GM23338 (cell line): Measurements from ENCODE around the gene FSIP1. TPM values are rescaled to one million over a fixed set of nuclear protein-coding genes. Genes with fewer than 3 reads are reported as not detected.

Experiments used
- CREB1 ChIP-seq: fragments of 250-450 bp; sonication (Bioruptor Pico); IDR thresholded peaks from 2 replicates; pipeline ENCODE4 v1.5.0; 2020; ENCODE audit warnings: low read depth, mild to moderate bottlenecking, moderate library complexity
- EZH2 ChIP-seq: fragments of 200-600 bp; sonication (generic); IDR thresholded peaks from one replicate; pipeline ENCODE4 v1.8.0; 2017; ENCODE audit warnings: antibody characterized with exemption, mild to moderate bottlenecking, low read depth; ENCODE audit not compliant: unreplicated experiment
- EZH2phosphoT487 ChIP-seq: fragments of 200-600 bp; sonication (generic); IDR thresholded peaks from one replicate; pipeline ENCODE4 v1.8.1; 2018; ENCODE audit warnings: antibody characterized with exemption; ENCODE audit not compliant: unreplicated experiment
- NANOG ChIP-seq: IDR thresholded peaks from 2 replicates; pipeline ENCODE4 v1.6.1; 2016; ENCODE audit warnings: antibody characterized with exemption, borderline replicate concordance
- ZNF331 ChIP-seq: fragments of 250-450 bp; sonication (Bioruptor Pico); IDR thresholded peaks from 2 replicates; pipeline ENCODE4 v1.5.0; 2020; ENCODE audit warnings: low read depth, mild to moderate bottlenecking, moderate library complexity
- polyA plus RNA-seq: library from polyadenylated mRNA; unstranded; fragments of >200 nt; fragmentation: Nextera tagmentation; extraction: Ambion mirVana; gene quantifications from 2 replicates; pipeline ENCODE4 v1.2.1, GENCODE V29; 2016
- total RNA-seq: library from RNA; depleted of rRNA; stranded (reverse); fragments of >200 nt; shearing (Covaris generic); gene quantifications from 2 replicates; pipeline ENCODE4 v1.2.3, GENCODE V29; 2014
- TF ChIP-seq, protein P1 (sequence below): IDR thresholded peaks from one replicate; pipeline ENCODE4 v1.6.1; 2018; ENCODE audit warnings: antibody characterized with exemption; ENCODE audit not compliant: unreplicated experiment
- TF ChIP-seq, protein P2 (sequence below): fragments of 250-450 bp; sonication (Bioruptor Pico); IDR thresholded peaks from 2 replicates; pipeline ENCODE4 v1.5.0; 2020; ENCODE audit warnings: mild to moderate bottlenecking, moderate library complexity

The FSIP1 gene
- total and polyA plus RNA-seq, 2 experiments from 2014 or later = 0.92 to 2.1 TPM

DNA sequence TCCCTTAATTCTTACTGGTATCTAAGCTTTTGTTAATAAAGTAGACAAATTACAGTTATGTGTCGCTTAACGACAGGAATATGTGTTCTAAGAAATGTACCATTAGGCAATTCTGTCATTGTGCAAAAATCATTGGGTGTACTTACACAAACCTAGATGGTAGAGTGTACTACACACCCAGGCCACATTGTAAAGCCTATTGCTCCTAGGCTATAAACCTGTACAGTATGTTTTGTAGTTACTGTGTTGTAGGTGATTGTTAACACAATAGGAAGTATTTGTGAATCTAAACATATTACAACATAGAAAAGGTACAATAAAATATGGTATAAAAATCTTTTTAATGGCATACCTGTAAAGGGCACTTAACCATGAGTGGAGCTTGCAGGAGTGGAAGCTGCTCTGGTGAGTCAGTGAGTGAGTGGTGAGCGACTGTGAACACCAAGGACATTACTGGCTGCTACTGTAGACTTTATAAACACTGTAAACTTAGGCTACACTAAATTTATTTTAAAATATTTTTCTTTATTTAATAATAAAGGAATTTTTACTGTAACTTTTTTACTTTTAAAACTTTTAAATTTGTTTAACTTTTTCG is 47.4 kb downstream of the FSIP1 start (continued):
- TF ChIP-seq, protein P1, sequence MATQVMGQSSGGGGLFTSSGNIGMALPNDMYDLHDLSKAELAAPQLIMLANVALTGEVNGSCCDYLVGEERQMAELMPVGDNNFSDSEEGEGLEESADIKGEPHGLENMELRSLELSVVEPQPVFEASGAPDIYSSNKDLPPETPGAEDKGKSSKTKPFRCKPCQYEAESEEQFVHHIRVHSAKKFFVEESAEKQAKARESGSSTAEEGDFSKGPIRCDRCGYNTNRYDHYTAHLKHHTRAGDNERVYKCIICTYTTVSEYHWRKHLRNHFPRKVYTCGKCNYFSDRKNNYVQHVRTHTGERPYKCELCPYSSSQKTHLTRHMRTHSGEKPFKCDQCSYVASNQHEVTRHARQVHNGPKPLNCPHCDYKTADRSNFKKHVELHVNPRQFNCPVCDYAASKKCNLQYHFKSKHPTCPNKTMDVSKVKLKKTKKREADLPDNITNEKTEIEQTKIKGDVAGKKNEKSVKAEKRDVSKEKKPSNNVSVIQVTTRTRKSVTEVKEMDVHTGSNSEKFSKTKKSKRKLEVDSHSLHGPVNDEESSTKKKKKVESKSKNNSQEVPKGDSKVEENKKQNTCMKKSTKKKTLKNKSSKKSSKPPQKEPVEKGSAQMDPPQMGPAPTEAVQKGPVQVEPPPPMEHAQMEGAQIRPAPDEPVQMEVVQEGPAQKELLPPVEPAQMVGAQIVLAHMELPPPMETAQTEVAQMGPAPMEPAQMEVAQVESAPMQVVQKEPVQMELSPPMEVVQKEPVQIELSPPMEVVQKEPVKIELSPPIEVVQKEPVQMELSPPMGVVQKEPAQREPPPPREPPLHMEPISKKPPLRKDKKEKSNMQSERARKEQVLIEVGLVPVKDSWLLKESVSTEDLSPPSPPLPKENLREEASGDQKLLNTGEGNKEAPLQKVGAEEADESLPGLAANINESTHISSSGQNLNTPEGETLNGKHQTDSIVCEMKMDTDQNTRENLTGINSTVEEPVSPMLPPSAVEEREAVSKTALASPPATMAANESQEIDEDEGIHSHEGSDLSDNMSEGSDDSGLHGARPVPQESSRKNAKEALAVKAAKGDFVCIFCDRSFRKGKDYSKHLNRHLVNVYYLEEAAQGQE = no peak
- TF ChIP-seq ZNF331 (no peak), EZH2phosphoT487 (no peak), NANOG (no peak), CREB1 (no peak), EZH2 (no peak)
- TF ChIP-seq, protein P2, sequence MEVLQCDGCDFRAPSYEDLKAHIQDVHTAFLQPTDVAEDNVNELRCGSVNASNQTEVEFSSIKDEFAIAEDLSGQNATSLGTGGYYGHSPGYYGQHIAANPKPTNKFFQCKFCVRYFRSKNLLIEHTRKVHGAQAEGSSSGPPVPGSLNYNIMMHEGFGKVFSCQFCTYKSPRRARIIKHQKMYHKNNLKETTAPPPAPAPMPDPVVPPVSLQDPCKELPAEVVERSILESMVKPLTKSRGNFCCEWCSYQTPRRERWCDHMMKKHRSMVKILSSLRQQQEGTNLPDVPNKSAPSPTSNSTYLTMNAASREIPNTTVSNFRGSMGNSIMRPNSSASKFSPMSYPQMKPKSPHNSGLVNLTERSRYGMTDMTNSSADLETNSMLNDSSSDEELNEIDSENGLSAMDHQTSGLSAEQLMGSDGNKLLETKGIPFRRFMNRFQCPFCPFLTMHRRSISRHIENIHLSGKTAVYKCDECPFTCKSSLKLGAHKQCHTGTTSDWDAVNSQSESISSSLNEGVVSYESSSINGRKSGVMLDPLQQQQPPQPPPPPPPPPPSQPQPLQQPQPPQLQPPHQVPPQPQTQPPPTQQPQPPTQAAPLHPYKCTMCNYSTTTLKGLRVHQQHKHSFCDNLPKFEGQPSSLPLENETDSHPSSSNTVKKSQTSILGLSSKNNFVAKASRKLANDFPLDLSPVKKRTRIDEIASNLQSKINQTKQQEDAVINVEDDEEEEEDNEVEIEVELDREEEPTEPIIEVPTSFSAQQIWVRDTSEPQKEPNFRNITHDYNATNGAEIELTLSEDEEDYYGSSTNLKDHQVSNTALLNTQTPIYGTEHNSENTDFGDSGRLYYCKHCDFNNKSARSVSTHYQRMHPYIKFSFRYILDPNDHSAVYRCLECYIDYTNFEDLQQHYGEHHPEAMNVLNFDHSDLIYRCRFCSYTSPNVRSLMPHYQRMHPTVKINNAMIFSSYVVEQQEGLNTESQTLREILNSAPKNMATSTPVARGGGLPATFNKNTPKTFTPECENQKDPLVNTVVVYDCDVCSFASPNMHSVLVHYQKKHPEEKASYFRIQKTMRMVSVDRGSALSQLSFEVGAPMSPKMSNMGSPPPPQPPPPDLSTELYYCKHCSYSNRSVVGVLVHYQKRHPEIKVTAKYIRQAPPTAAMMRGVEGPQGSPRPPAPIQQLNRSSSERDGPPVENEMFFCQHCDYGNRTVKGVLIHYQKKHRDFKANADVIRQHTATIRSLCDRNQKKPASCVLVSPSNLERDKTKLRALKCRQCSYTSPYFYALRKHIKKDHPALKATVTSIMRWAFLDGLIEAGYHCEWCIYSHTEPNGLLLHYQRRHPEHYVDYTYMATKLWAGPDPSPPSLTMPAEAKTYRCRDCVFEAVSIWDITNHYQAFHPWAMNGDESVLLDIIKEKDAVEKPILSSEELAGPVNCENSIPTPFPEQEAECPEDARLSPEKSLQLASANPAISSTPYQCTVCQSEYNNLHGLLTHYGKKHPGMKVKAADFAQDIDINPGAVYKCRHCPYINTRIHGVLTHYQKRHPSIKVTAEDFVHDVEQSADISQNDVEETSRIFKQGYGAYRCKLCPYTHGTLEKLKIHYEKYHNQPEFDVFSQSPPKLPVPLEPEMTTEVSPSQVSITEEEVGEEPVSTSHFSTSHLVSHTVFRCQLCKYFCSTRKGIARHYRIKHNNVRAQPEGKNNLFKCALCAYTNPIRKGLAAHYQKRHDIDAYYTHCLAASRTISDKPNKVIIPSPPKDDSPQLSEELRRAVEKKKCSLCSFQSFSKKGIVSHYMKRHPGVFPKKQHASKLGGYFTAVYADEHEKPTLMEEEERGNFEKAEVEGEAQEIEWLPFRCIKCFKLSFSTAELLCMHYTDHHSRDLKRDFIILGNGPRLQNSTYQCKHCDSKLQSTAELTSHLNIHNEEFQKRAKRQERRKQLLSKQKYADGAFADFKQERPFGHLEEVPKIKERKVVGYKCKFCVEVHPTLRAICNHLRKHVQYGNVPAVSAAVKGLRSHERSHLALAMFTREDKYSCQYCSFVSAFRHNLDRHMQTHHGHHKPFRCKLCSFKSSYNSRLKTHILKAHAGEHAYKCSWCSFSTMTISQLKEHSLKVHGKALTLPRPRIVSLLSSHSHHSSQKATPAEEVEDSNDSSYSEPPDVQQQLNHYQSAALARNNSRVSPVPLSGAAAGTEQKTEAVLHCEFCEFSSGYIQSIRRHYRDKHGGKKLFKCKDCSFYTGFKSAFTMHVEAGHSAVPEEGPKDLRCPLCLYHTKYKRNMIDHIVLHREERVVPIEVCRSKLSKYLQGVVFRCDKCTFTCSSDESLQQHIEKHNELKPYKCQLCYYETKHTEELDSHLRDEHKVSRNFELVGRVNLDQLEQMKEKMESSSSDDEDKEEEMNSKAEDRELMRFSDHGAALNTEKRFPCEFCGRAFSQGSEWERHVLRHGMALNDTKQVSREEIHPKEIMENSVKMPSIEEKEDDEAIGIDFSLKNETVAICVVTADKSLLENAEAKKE = no peak
